C4-2B (cell line): ENCODE measurements around the gene KLF7.

ENCODE experiments used
- H3K27ac ChIP-seq: fragments of 450-650 bp; 2 replicates; pipeline ENCODE4 v1.5.1; 2017
- CTCF ChIP-seq: fragments of 450-650 bp; conservative IDR thresholded peaks from 2 replicates; pipeline ENCODE4 v1.5.1; 2017; ENCODE audit warnings: mild to moderate bottlenecking
- ZFX ChIP-seq: fragments of 450-650 bp; IDR thresholded peaks from 2 replicates; pipeline ENCODE4 v1.6.1; 2017

Gene KLF7

GRCh38 chr2:207144173-207144785 is 21.5 kb downstream of the KLF7 start:
- TF ChIP-seq CTCF (no peak), ZFX (no peak)

GRCh38 chr2:207143215-207144172 is 22.3 kb downstream of the KLF7 start:
- TF ChIP-seq CTCF (no peak), ZFX (no peak)
- H3K27ac ChIP-seq, result no peak overlapping the region; the same call in 1 of the 2 replicates

More at GRCh38 chr2:207144173-207144785, 21.5 kb downstream of the KLF7 start:
- no peak overlapping the region for H3K27ac ChIP-seq

- no peak overlapping the region for H3K27ac ChIP-seq
- TF ChIP-seq ZFX (no peak), CTCF (no peak)
These were observed 23.3 kb downstream of the KLF7 start for GRCh38 chr2:207142461-207142860.

GRCh38 chr2:207141386-207141785 is 24.4 kb downstream of the KLF7 start:
- TF ChIP-seq ZFX (no peak), CTCF (no peak)
- H3K27ac ChIP-seq, result no peak overlapping the region

- no peak for TF ChIP-seq ZFX
- TF ChIP-seq CTCF, result no peak
- H3K27ac ChIP-seq, result no peak overlapping the region
These were observed 25.5 kb downstream of the KLF7 start for GRCh38 chr2:207140265-207140664.

- no peak for TF ChIP-seq CTCF
- TF ChIP-seq ZFX, result no peak
- no peak overlapping the region for H3K27ac ChIP-seq
These were observed 26.2 kb downstream of the KLF7 start for GRCh38 chr2:207139552-207139951.
